ENCODE results near the gene EXD1. TPM values are rescaled to one million over a fixed set of nuclear protein-coding genes. Genes with fewer than 3 reads are reported as not detected.

Gene EXD1
- total RNA-seq, 2 experiments from 2014 or later = not detected

DNA sequence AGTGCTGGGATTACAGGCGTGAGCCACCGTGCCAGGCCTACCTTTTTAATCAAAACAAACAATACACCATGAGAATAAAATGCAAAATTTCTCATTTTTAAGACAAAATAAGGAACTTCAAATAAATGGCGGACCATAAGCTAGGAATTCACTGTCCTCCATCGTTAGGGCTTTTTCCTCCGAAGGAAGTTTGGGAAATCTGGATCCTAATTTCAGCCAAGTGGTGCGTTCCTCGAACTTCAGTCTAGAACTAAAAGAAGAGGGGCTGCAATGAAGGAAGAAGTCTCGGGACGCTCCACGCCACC lies 260 bp downstream of the EXD1 start:
- DNase-seq (ENCODE audit: low spot score) = no peak
- no peaks in the 10 kb centered on the region for H3K36me3 ChIP-seq (ENCODE audit: insufficient read depth, low read length)
- peak overlapping the region; percentile 96 for H3K4me2 ChIP-seq (ENCODE audit: low read length)
- intact Hi-C loops (cut with micrococcal nuclease; ENCODE audit: unreplicated experiment) = loop anchor here (2.0 to 5.0 kb wide), 2 partner anchors 52 to 113 kb away; partner anchors contain the start of gene INO80
- H3K4me1 ChIP-seq (ENCODE audit: insufficient read depth, low read length, poor library complexity, severe bottlenecking) = peaks cover 16% of the 10 kb centered on the region
- POLR2A ChIA-PET = interaction anchor here (0.7 kb wide), 2 partner anchors 19 to 880 kb away, joined by 3 to 6 read pairs; no protein-coding TSS in a partner anchor
- peak overlapping the region; percentile 47 for H3K27ac ChIP-seq (ENCODE audit: low read depth, low read length, poor library complexity, severe bottlenecking)
- peak overlapping the region; percentile 86 for H3K4me3 ChIP-seq (ENCODE audit: low read depth, low read length, poor library complexity, severe bottlenecking)
- H3K79me2 ChIP-seq (ENCODE audit: insufficient read depth, low read depth, low read length) = peaks cover 12% of the 10 kb centered on the region; the same call in 1 of the 2 replicates
- BruUV-seq (replicated peaks) = no TSS peak
- CTCF ChIA-PET (ENCODE audit: unreplicated experiment) = no interaction called here
- peak overlapping the region; percentile 86; the same call in 1 of the 2 replicates for H2AFZ ChIP-seq (ENCODE audit: low read length)
- no peaks in the 10 kb centered on the region for H4K20me1 ChIP-seq (ENCODE audit: insufficient read depth, low read length)
- H3K9me3 ChIP-seq (ENCODE audit: low read length) = peaks cover 8% of the 10 kb centered on the region; the same call in 1 of the 2 replicates
- H3K9me2 ChIP-seq (ENCODE audit: insufficient read depth, low read length) = no peaks in the 10 kb centered on the region
- TF ChIP-seq, protein P1, sequence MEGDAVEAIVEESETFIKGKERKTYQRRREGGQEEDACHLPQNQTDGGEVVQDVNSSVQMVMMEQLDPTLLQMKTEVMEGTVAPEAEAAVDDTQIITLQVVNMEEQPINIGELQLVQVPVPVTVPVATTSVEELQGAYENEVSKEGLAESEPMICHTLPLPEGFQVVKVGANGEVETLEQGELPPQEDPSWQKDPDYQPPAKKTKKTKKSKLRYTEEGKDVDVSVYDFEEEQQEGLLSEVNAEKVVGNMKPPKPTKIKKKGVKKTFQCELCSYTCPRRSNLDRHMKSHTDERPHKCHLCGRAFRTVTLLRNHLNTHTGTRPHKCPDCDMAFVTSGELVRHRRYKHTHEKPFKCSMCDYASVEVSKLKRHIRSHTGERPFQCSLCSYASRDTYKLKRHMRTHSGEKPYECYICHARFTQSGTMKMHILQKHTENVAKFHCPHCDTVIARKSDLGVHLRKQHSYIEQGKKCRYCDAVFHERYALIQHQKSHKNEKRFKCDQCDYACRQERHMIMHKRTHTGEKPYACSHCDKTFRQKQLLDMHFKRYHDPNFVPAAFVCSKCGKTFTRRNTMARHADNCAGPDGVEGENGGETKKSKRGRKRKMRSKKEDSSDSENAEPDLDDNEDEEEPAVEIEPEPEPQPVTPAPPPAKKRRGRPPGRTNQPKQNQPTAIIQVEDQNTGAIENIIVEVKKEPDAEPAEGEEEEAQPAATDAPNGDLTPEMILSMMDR (conservative IDR thresholded peaks at IDR 0.05; ENCODE audit: low read length) = no peak
- TF ChIP-seq EZH2phosphoT487 (IDR thresholded peaks at IDR 0.05; ENCODE audit: borderline replicate concordance, low read depth, low read length) = no peak

- no peaks in the 10 kb centered on the region for H4K20me1 ChIP-seq (ENCODE audit: insufficient read depth, low read length)
- no peak overlapping the region for H2AFZ ChIP-seq (ENCODE audit: low read length)
- intact Hi-C loops (cut with micrococcal nuclease; ENCODE audit: unreplicated experiment) = no loop called here
- H3K79me2 ChIP-seq (ENCODE audit: insufficient read depth, low read depth, low read length) = no peaks in the 10 kb centered on the region
- no peak overlapping the region for H3K4me2 ChIP-seq (ENCODE audit: low read length)
- no peaks in the 10 kb centered on the region for H3K36me3 ChIP-seq (ENCODE audit: insufficient read depth, low read length)
- no peaks in the 10 kb centered on the region for H3K4me1 ChIP-seq (ENCODE audit: insufficient read depth, low read length, poor library complexity, severe bottlenecking)
- BruUV-seq (replicated peaks) = no TSS peak
- H3K4me3 ChIP-seq (ENCODE audit: low read depth, low read length, poor library complexity, severe bottlenecking) = no peak overlapping the region
- H3K9me3 ChIP-seq (ENCODE audit: low read length) = no peaks in the 10 kb centered on the region
- no peak for DNase-seq (ENCODE audit: low spot score)
- POLR2A ChIA-PET = no interaction called here
- no peak for TF ChIP-seq EZH2phosphoT487 (IDR thresholded peaks at IDR 0.05; ENCODE audit: borderline replicate concordance, low read depth, low read length)
- TF ChIP-seq, protein P1 (conservative IDR thresholded peaks at IDR 0.05; ENCODE audit: low read length) = no peak
- H3K9me2 ChIP-seq (ENCODE audit: insufficient read depth, low read length) = no peaks in the 10 kb centered on the region
- CTCF ChIA-PET (ENCODE audit: unreplicated experiment) = no interaction called here
- no peak overlapping the region for H3K27ac ChIP-seq (ENCODE audit: low read depth, low read length, poor library complexity, severe bottlenecking)
Observed at GRCh38 chr15:41219381-41219780, 11.2 kb downstream of the EXD1 start.

GRCh38 chr15:41218851-41219250 lies 11.7 kb downstream of the EXD1 start:
- Histone ChIP-seq H3K27ac (ENCODE audit: low read depth, low read length, poor library complexity, severe bottlenecking) (no peak overlapping the region), H3K36me3 (ENCODE audit: insufficient read depth, low read length) (no peaks in the 10 kb centered on the region), H3K4me2 (ENCODE audit: low read length) (no peak overlapping the region), H3K4me3 (ENCODE audit: low read depth, low read length, poor library complexity, severe bottlenecking) (no peak overlapping the region), H3K79me2 (ENCODE audit: insufficient read depth, low read depth, low read length) (no peaks in the 10 kb centered on the region), H4K20me1 (ENCODE audit: insufficient read depth, low read length) (no peaks in the 10 kb centered on the region), H3K9me3 (ENCODE audit: low read length) (no peaks in the 10 kb centered on the region), H3K4me1 (ENCODE audit: insufficient read depth, low read length, poor library complexity, severe bottlenecking) (no peaks in the 10 kb centered on the region), H3K9me2 (ENCODE audit: insufficient read depth, low read length) (no peaks in the 10 kb centered on the region), H2AFZ (ENCODE audit: low read length) (no peak overlapping the region)
- intact Hi-C loops (cut with micrococcal nuclease; ENCODE audit: unreplicated experiment) = no loop called here
- no peak for TF ChIP-seq EZH2phosphoT487 (IDR thresholded peaks at IDR 0.05; ENCODE audit: borderline replicate concordance, low read depth, low read length)
- TF ChIP-seq, protein P1 (conservative IDR thresholded peaks at IDR 0.05; ENCODE audit: low read length) = no peak
- no TSS peak for BruUV-seq (replicated peaks)
- ChIA-PET POLR2A (interaction anchor here (0.6 kb wide), 1 partner anchor 29 kb away, joined by 3 read pairs; no protein-coding TSS in a partner anchor), CTCF (ENCODE audit: unreplicated experiment) (no interaction called here)
- no peak for DNase-seq (ENCODE audit: low spot score)

Data from OCI-LY7 (cell line).